SK-N-SH (cell line): ENCODE data around the gene DCXR. TPM values are rescaled to one million over a fixed set of nuclear protein-coding genes. Genes with fewer than 3 reads are reported as not detected.

ENCODE experiments used
- CTCF ChIA-PET: fragments of 300-600, 350-600 bp; formaldehyde crosslinking; extraction: SDS; loops from one replicate; lab custom pipeline; 2021; lab: Yijun Ruan, JAX
- POLR2A ChIA-PET: fragments of 350-600 bp; sonication (Branson Sonifier 250); formaldehyde crosslinking; extraction: SDS; loops from one replicate; lab custom pipeline; 2020; ENCODE audit warnings: antibody characterized with exemption, inconsistent platforms; lab: Yijun Ruan, JAX
- DNase-seq: peaks from one replicate; pipeline ENCODE4 v3.0.0; 2012
- H2AFZ ChIP-seq: fragments of 200-600 bp; sonication (generic); 2 replicates; pipeline ENCODE4 v1.8.1; 2016; ENCODE audit warnings: antibody characterized with exemption, mild to moderate bottlenecking, low read depth
- H3F3A ChIP-seq: fragments of 200-600 bp; sonication (generic); replicated peaks from 2 replicates; pipeline ENCODE3; 2016; ENCODE audit warnings: antibody characterized with exemption, mild to moderate bottlenecking; ENCODE audit not compliant: insufficient read depth
- H3K27ac ChIP-seq, 2 experiments: fragments of 200-500 bp in 1 of 2; fragments of 200-600 bp in 1 of 2; sonication (Bioruptor generic) in 1 of 2; sonication (generic), shearing (Covaris generic) in 1 of 2; 2 replicates each; pipeline versions ENCODE4 v1.5.1 to v1.6.1; 2014 to 2016; ENCODE audit warnings: low read depth in 2 of 2, inconsistent platforms in 1 of 2, low read length in 1 of 2, mild to moderate bottlenecking in 1 of 2, mixed read lengths in 1 of 2
- H3K27me3 ChIP-seq: fragments of 200-600 bp; sonication (generic), shearing (Covaris generic); 2 replicates; pipeline ENCODE4 v1.6.1; 2016; ENCODE audit warnings: mixed run types; ENCODE audit not compliant: insufficient read depth
- H3K36me3 ChIP-seq, 2 experiments: fragments of 200-500 bp in 1 of 2; fragments of 200-600 bp in 1 of 2; sonication (Bioruptor generic) in 1 of 2; sonication (generic) in 1 of 2; replicated peaks in 1 of 2; 2 replicates each; pipeline versions ENCODE3 to v1.5.1; 2014 to 2016; ENCODE audit warnings: low read length in 1 of 2, mild to moderate bottlenecking in 1 of 2; ENCODE audit not compliant: insufficient read depth in 2 of 2, control insufficient read depth in 1 of 2
- H3K4me1 ChIP-seq, 2 experiments: fragments of 200-500 bp in 1 of 2; fragments of 200-600 bp in 1 of 2; sonication (Bioruptor generic) in 1 of 2; sonication (generic), shearing (Covaris generic) in 1 of 2; 2 replicates each; pipeline versions ENCODE4 v1.5.1 to v1.6.1; 2014 to 2016; ENCODE audit warnings: low read depth in 1 of 2, low read length in 1 of 2, mixed run types in 1 of 2; ENCODE audit not compliant: insufficient read depth in 2 of 2, control insufficient read depth in 1 of 2
- H3K4me2 ChIP-seq: fragments of 200-600 bp; sonication (generic), shearing (Covaris generic); 2 replicates; pipeline ENCODE4 v1.6.1; 2017; ENCODE audit warnings: mixed run types
- H3K4me3 ChIP-seq, 2 experiments: fragments of 200-500 bp in 1 of 2; fragments of 200-600 bp in 1 of 2; sonication (Bioruptor generic) in 1 of 2; sonication (generic), shearing (Covaris generic) in 1 of 2; 2 replicates each; pipeline versions ENCODE4 v1.5.1 to v1.8.1; 2014 to 2016; ENCODE audit warnings: low read depth in 2 of 2, inconsistent platforms in 1 of 2, low read length in 1 of 2, mild to moderate bottlenecking in 1 of 2, mixed read lengths in 1 of 2, moderate library complexity in 1 of 2
- H3K79me2 ChIP-seq: fragments of 200-600 bp; sonication (generic); 2 replicates; pipeline ENCODE4 v1.8.1; 2017; ENCODE audit warnings: mild to moderate bottlenecking; ENCODE audit not compliant: insufficient read depth
- H3K9ac ChIP-seq: fragments of 200-600 bp; sonication (generic); 2 replicates; pipeline ENCODE4 v1.6.1; 2017; ENCODE audit warnings: mixed run types
- H3K9me2 ChIP-seq: fragments of 200-600 bp; sonication (generic); 2 replicates; pipeline ENCODE4 v1.6.1; 2017; ENCODE audit warnings: mixed run types
- H3K9me3 ChIP-seq: fragments of 200-600 bp; sonication (generic); 2 replicates; pipeline ENCODE4 v1.6.1; 2017; ENCODE audit warnings: mixed run types, mild to moderate bottlenecking, moderate library complexity
- H4K20me1 ChIP-seq: fragments of 200-600 bp; sonication (generic); 2 replicates; pipeline ENCODE4 v1.6.1; 2017; ENCODE audit warnings: mild to moderate bottlenecking, mixed run types; ENCODE audit not compliant: insufficient read depth
- CHD2 ChIP-seq: fragments of 150-350 bp; IDR thresholded peaks from 2 replicates; pipeline ENCODE4 v1.6.1; 2018; ENCODE audit warnings: low read length; ENCODE audit not compliant: partially characterized antibody
- CTCF ChIP-seq: fragments of 200-600 bp; sonication (generic); IDR thresholded peaks from 2 replicates; pipeline ENCODE4 v1.6.1; 2017; ENCODE audit warnings: antibody characterized with exemption, mild to moderate bottlenecking, moderate library complexity
- ELF1 ChIP-seq: IDR thresholded peaks from 2 replicates; pipeline ENCODE4 v1.4.0; 2012
- EP300 ChIP-seq, 2 experiments: IDR thresholded peaks; 2 replicates each; pipeline versions ENCODE4 v1.4.0 to v1.6.1; 2012; ENCODE audit warnings: borderline replicate concordance in 1 of 2, low read depth in 1 of 2, low read length in 1 of 2
- EZH2phosphoT487 ChIP-seq: fragments of 200-600 bp; sonication (generic); IDR thresholded peaks from 2 replicates; pipeline ENCODE4 v1.6.1; 2017; ENCODE audit warnings: low read depth, mixed run types, mild to moderate bottlenecking, antibody characterized with exemption, moderate library complexity, borderline replicate concordance
- FOSL2 ChIP-seq: IDR thresholded peaks from 2 replicates; pipeline ENCODE4 v1.4.0; 2012; ENCODE audit warnings: low read depth, mild to moderate bottlenecking, moderate library complexity, borderline replicate concordance
- GABPA ChIP-seq: IDR thresholded peaks from 2 replicates; pipeline ENCODE4 v1.4.0; 2012; ENCODE audit warnings: low read depth, mild to moderate bottlenecking
- GATA2 ChIP-seq: sonication (generic); formaldehyde crosslinking; IDR thresholded peaks from 2 replicates; pipeline ENCODE4 v1.5.0; 2020; ENCODE audit warnings: mild to moderate bottlenecking, missing genetic modification reagents
- IRF3 ChIP-seq: fragments of 150-350 bp; IDR thresholded peaks from 2 replicates; pipeline ENCODE4 v1.6.1; 2016; ENCODE audit warnings: mild to moderate bottlenecking, low read depth, low read length
- MAX ChIP-seq: IDR thresholded peaks from 2 replicates; pipeline ENCODE4 v1.4.0; 2012; ENCODE audit warnings: low read depth
- MXI1 ChIP-seq: IDR thresholded peaks from 2 replicates; pipeline ENCODE4 v1.6.1; 2012; ENCODE audit warnings: mild to moderate bottlenecking, low read depth, low read length, improper control_type of control experiment
- NRF1 ChIP-seq: IDR thresholded peaks from 2 replicates; pipeline ENCODE4 v1.6.1; 2012; ENCODE audit warnings: low read depth, mild to moderate bottlenecking, low read length
- POLR2AphosphoS5 ChIP-seq: IDR thresholded peaks from 2 replicates; pipeline ENCODE4 v1.6.1; 2012; ENCODE audit warnings: low read depth, low read length
- REST ChIP-seq: IDR thresholded peaks from 2 replicates; pipeline ENCODE4 v1.6.1; 2012; ENCODE audit warnings: mild to moderate bottlenecking, low read depth, low read length, moderate library complexity
- RXRA ChIP-seq: IDR thresholded peaks from 2 replicates; pipeline ENCODE4 v1.4.0; 2012; ENCODE audit warnings: low read depth, mild to moderate bottlenecking, borderline replicate concordance
- WGBS: methylation state at CpG from one replicate; pipeline ENCODE4 v1.1.6; 2017; ENCODE audit warnings: low lambda C conversion rate; 5-methylcytosine and 5-hydroxymethylcytosine counted together
- polyA plus RNA-seq, 3 experiments: library from polyadenylated mRNA; depleted of rRNA; stranded (reverse); fragments of >200 nt; gene quantifications; 2 replicates each; pipeline ENCODE4 v1.2.3, GENCODE V29; 2012

Gene DCXR
- polyA plus RNA-seq, 1 of the 3 experiments (the other 2 are of a cell fraction), result 190 TPM

- 92% methylated on average over 13 of the region's 20 CpGs for WGBS
- POLR2A ChIA-PET, result interaction anchor here (0.6 to 1.7 kb wide), 4 partner anchors 13 to 122 kb away, joined by 3 to 4 read pairs (median 3); partner anchors contain the start of genes CENPX, FASN and LRRC45
- no peaks in the 10 kb centered on the region for H3K9me2 ChIP-seq
These were observed 1.4 kb downstream of the DCXR start for GRCh38 chr17:82035956-82036633.

More at GRCh38 chr17:82035956-82036633, 1.4 kb downstream of the DCXR start:
- Histone ChIP-seq H4K20me1 (no peaks in the 10 kb centered on the region), H3K27me3 (no peaks in the 10 kb centered on the region), H3K36me3 (peaks cover 5 to 8% of the 10 kb centered on the region in 2 experiments), H3K4me2 (peak overlapping the region; percentile 99), H3K4me3 (peak overlapping the region; percentile 72 to 87), H3K27ac (no peak overlapping the region), H3K9ac (peak overlapping the region; percentile 66; the same call in 1 of the 2 replicates), H2AFZ (no peak overlapping the region), H3K79me2 (no peaks in the 10 kb centered on the region), H3K9me3 (no peaks in the 10 kb centered on the region), H3K4me1 (peaks cover 7 to 30% of the 10 kb centered on the region in 2 experiments), H3F3A (peaks cover 14% of the 10 kb centered on the region)
- TF ChIP-seq MAX (no peak), FOSL2 (no peak), CHD2 (no peak), POLR2AphosphoS5 (no peak), NRF1 (no peak), GABPA (no peak), CTCF (no peak), IRF3 (no peak), MXI1 (no peak), ELF1 (no peak), RXRA (no peak), GATA2 (CRISPR knock-in tag) (no peak), REST (no peak), EP300 (IDR thresholded peaks at IDR 0.05; ENCODE audit: borderline replicate concordance in 1 of 2, low read depth in 1 of 2, low read length in 1 of 2) (no peak), EZH2phosphoT487 (no peak)
- no peak for DNase-seq
- CTCF ChIA-PET, result interaction anchor here (0.7 to 35.7 kb wide), 19 partner anchors 10 to 121 kb away, joined by 3 to 1216 read pairs (median 5); partner anchors contain the start of genes ASPSCR1, CENPX, DUS1L and FASN
